Fibroblast of pulmonary artery (primary cell): Measurements from ENCODE around the gene CA10.

ENCODE experiments used
- DNase-seq: peaks from one replicate; pipeline ENCODE4 v3.0.0-alpha.2; 2010; ENCODE audit warnings: low read depth
- H3K4me3 ChIP-seq: replicated peaks from 2 replicates; pipeline ENCODE4 v1.5.1; 2011; ENCODE audit warnings: low read depth, mild to moderate bottlenecking, control low read depth, low read length, moderate library complexity
- TF ChIP-seq, protein P1 (sequence below): IDR thresholded peaks from 2 replicates; pipeline ENCODE4 v1.5.1; 2011; ENCODE audit warnings: mild to moderate bottlenecking, control low read depth, low read length, inconsistent platforms; ENCODE audit errors: missing control alignments

Gene CA10

GRCh38 chr17:51961689-51962088, 196.8 kb downstream of the CA10 start:
- no peak for DNase-seq
- TF ChIP-seq, protein P1, sequence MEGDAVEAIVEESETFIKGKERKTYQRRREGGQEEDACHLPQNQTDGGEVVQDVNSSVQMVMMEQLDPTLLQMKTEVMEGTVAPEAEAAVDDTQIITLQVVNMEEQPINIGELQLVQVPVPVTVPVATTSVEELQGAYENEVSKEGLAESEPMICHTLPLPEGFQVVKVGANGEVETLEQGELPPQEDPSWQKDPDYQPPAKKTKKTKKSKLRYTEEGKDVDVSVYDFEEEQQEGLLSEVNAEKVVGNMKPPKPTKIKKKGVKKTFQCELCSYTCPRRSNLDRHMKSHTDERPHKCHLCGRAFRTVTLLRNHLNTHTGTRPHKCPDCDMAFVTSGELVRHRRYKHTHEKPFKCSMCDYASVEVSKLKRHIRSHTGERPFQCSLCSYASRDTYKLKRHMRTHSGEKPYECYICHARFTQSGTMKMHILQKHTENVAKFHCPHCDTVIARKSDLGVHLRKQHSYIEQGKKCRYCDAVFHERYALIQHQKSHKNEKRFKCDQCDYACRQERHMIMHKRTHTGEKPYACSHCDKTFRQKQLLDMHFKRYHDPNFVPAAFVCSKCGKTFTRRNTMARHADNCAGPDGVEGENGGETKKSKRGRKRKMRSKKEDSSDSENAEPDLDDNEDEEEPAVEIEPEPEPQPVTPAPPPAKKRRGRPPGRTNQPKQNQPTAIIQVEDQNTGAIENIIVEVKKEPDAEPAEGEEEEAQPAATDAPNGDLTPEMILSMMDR, result no peak
- no peak overlapping the region for H3K4me3 ChIP-seq

DNA sequence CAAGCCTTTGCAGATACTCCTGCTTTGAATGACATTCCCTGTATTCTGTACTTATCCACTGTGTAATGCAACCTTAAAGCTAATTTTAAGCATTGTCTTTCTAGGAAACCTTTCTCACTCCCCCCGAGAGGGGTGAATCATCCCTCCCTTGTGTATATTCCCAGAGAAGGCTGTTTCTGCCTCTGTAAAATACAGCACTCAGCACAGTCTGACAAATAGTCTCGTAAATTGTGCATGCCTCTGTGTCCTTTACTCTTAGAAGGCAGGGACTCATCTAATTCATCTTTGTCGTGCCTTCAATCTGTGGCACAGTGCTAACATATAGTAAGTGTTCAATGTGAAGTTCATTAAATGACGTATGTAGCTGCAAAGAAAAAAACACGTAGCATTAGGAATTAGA, 200.7 kb downstream of the CA10 start:
- H3K4me3 ChIP-seq, result no peak overlapping the region
- DNase-seq, result no peak
- TF ChIP-seq, protein P1, result no peak

DNA sequence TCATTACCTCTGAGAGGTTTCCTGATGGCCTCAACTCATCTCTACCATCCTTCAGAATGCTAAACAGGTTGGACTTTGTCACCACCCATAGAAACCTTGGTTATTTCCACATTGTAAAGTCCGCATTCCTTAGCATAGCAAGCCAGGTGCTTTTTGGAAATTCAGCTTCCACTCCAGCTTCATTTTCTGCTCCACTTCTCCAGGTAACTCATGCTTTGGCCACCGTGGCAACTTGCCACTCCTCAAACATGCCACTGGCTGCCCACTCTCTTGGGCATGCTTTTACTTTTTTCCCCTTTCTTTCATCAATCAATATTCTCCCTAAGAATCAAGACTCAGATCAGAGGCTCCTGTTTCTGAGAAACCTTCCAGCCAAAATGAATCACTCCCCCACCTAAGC, 203.3 kb downstream of the CA10 start:
- no peak for DNase-seq
- TF ChIP-seq, protein P1, result no peak
- no peak overlapping the region for H3K4me3 ChIP-seq

DNA sequence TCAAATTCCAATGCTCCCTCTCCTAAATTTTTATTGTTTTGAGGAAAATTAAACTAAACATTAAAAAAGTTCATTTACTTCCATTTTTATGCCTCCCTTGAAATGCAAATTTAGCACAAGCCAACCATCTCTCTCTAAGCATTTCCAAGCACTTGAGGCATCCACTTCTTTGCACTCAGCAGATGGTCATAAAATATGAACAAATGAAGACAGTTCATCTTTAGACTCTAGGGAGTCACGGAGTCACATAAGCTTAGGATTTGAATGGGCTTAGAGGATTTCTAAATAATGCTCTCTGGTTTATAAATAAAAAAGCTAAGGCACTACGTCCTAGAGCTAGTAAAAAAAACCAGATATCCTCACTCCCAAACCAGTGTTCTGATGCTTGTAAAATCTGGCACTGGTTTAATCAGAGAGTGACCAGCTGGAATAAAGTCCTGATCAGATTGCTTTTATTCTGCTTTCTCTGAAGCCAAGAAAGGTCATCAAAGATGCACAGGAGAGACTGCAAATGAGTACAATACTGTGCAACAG, 204.2 kb downstream of the CA10 start:
- no peak for DNase-seq
- H3K4me3 ChIP-seq, result no peak overlapping the region
- TF ChIP-seq, protein P1, result no peak

GRCh38 chr17:51951741-51952140, 206.8 kb downstream of the CA10 start:
- H3K4me3 ChIP-seq, result no peak overlapping the region
- TF ChIP-seq, protein P1, result no peak
- DNase-seq, result no peak

GRCh38 chr17:51948128-51948527, 210.4 kb downstream of the CA10 start:
- no peak overlapping the region for H3K4me3 ChIP-seq
- TF ChIP-seq, protein P1, result no peak
- no peak for DNase-seq

DNA sequence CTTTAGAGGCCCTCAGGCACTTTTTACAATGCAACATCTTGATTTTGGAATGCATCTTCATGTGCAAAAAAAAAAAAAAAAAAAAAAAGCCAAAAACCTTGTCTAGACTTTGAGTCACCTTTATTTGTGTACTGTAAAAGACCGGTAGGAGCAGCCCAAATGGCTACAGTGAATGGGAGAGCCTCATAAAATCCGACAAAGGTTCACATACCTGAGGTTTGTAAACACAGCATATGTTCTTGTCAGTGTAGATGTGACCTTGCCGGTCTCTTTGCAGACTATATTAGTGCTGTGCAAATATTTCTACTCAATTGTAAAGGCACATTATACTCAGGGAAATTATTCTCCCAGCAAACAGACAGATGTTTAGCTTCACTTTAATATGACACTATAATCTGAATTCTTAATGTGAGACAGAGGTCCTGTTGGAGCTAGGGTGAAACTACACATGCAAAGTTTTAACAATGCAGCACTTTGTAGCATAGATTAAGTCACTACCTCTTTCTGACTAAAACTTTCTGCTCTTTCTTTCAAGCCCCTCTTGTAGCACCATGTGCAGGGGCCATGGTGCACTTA, 211.3 kb downstream of the CA10 start:
- TF ChIP-seq, protein P1, result no peak
- H3K4me3 ChIP-seq, result no peak overlapping the region
- no peak for DNase-seq
